Measurements from ENCODE around the gene SLC22A17. TPM values are rescaled to one million over a fixed set of nuclear protein-coding genes. Genes with fewer than 3 reads are reported as not detected.
"Not testable (repeated sequence)": the region's sequence is repeated elsewhere in the genome, so short reads cannot be mapped to it uniquely, and the experiment has no call there.

SLC22A17 gene
- total RNA-seq, 6 experiments from 2014 or later, result 1.5 to 2.7 (median 2.1) TPM

GRCh38 chr14:23327947-23328744 is 24.5 kb downstream of the SLC22A17 start:
- no peaks in the 10 kb centered on the region for H3K27me3 ChIP-seq
- H3K36me3 ChIP-seq, result peaks cover 0 to 23% (median 10%) of the 10 kb centered on the region in 4 donors
- H3K4me1 ChIP-seq, result peaks cover 0 to 7% (median 0%) of the 10 kb centered on the region in 4 donors
- no peaks in the 10 kb centered on the region for H3K9me3 ChIP-seq
- DNase-seq (peak in 1 of 3 donors; percentile 65), ATAC-seq (peak; percentile 86 to 95 (median 90))
- intact Hi-C loops (cut with DNase I), result loop anchor here in 1 of 2 donors (5.0 kb wide), 1 partner anchor 49 kb away; the partner anchor contains the start of gene CMTM5
- peak overlapping the region in 1 of 3 donors; percentile 28 for H3K27ac ChIP-seq
- 24% methylated on average over 4 of the region's 4 CpGs for WGBS (ENCODE audit: insufficient coverage, low coverage, low lambda C conversion rate, missing lambda C conversion rate)
- H3K4me3 ChIP-seq, result no peak overlapping the region
- TF ChIP-seq POLR2A (IDR thresholded peaks at IDR 0.05) (no peak), CTCF (IDR thresholded peaks at IDR 0.05) (peak; percentile 87 to 93 (median 90))

GRCh38 chr14:23326491-23327332 is 26.0 kb downstream of the SLC22A17 start:
- DNase-seq, result no peak
- WGBS (ENCODE audit: insufficient coverage, low coverage, low lambda C conversion rate, missing lambda C conversion rate), result 63% methylated on average over 13 of the region's 13 CpGs
- no peaks in the 10 kb centered on the region for H3K27me3 ChIP-seq
- H3K27ac ChIP-seq, result no peak overlapping the region
- ATAC-seq, result no peak
- H3K4me1 ChIP-seq, result peaks cover 0 to 17% (median 4%) of the 10 kb centered on the region in 4 donors
- H3K36me3 ChIP-seq, result peaks cover 0 to 28% (median 13%) of the 10 kb centered on the region in 4 donors
- H3K4me3 ChIP-seq, result no peak overlapping the region
- no peak for TF ChIP-seq POLR2A (IDR thresholded peaks at IDR 0.05)
- TF ChIP-seq CTCF (IDR thresholded peaks at IDR 0.05), result no peak
- H3K9me3 ChIP-seq, result no peaks in the 10 kb centered on the region
- intact Hi-C loops (cut with DNase I), result loop anchor here in 1 of 2 donors (5.0 kb wide), 1 partner anchor 51 kb away; the partner anchor contains the start of gene CMTM5

GRCh38 chr14:23325746-23326145 is 26.9 kb downstream of the SLC22A17 start:
- intact Hi-C loops (cut with DNase I), result loop anchor here in 1 of 2 donors (5.0 kb wide), 1 partner anchor 52 kb away; the partner anchor contains the start of gene CMTM5
- not testable (repeated sequence) for H3K9me3 ChIP-seq, ATAC-seq, H3K27ac ChIP-seq, H3K27me3 ChIP-seq, DNase-seq, H3K4me3 ChIP-seq
- 98% methylated on average over 5 of the region's 5 CpGs for WGBS (ENCODE audit: insufficient coverage, low coverage, low lambda C conversion rate, missing lambda C conversion rate)
- Histone ChIP-seq H3K36me3 (peaks cover 0 to 28% (median 13%) of the 10 kb centered on the region in 4 donors), H3K4me1 (peaks cover 0 to 17% (median 4%) of the 10 kb centered on the region in 4 donors)

GRCh38 chr14:23324993-23325392 is 27.7 kb downstream of the SLC22A17 start:
- DNase-seq (no peak), ATAC-seq (no peak)
- peaks cover 0 to 22% (median 4%) of the 10 kb centered on the region in 4 donors for H3K4me1 ChIP-seq
- H3K9me3 ChIP-seq, result no peaks in the 10 kb centered on the region
- no peak for TF ChIP-seq CTCF (IDR thresholded peaks at IDR 0.05)
- 85% methylated on average over 6 of the region's 7 CpGs for WGBS (ENCODE audit: insufficient coverage, low coverage, low lambda C conversion rate, missing lambda C conversion rate)
- no peaks in the 10 kb centered on the region for H3K27me3 ChIP-seq
- intact Hi-C loops (cut with DNase I), result loop anchor here in 1 of 2 donors (5.0 kb wide), 1 partner anchor 52 kb away; the partner anchor contains the start of gene CMTM5
- no peak overlapping the region for H3K27ac ChIP-seq
- peaks cover 0 to 28% (median 13%) of the 10 kb centered on the region in 4 donors for H3K36me3 ChIP-seq
- no peak overlapping the region for H3K4me3 ChIP-seq

Data from right lobe of liver (tissue), 6 donors.